Aorta (tissue), 5 donors: ENCODE data around the gene FDXR. TPM values are rescaled to one million over a fixed set of nuclear protein-coding genes. Genes with fewer than 3 reads are reported as not detected.

Source experiments
- ATAC-seq: fragments of 200-7000 bp; cut with Tn5 transposase; one replicate; pipeline ENCODE4 v1.9.1; 2022; ENCODE audit warnings: moderate library complexity; ENCODE audit not compliant: low FRiP score
- DNase-seq, 2 donors: peaks; one replicate each; pipeline ENCODE4 v3.0.0-alpha.2; 2020
- H3K27ac ChIP-seq, 2 donors: one replicate each; pipeline ENCODE4 v1.5.1; 2013; ENCODE audit warnings: low read length in 2 of 2, mild to moderate bottlenecking in 2 of 2, moderate library complexity in 2 of 2, control low read depth in 1 of 2, inconsistent platforms in 1 of 2, low read depth in 1 of 2
- H3K27me3 ChIP-seq, 2 donors: one replicate each; pipeline ENCODE4 v1.6.1; 2013; ENCODE audit warnings: control low read depth in 1 of 2, low read length in 1 of 2, mild to moderate bottlenecking in 1 of 2, moderate library complexity in 1 of 2; ENCODE audit not compliant: insufficient read depth in 2 of 2, control insufficient read depth in 1 of 2
- H3K36me3 ChIP-seq, 2 donors: one replicate each; pipeline ENCODE4 v1.6.1; 2013; ENCODE audit warnings: control low read depth in 1 of 2, low read length in 1 of 2, mild to moderate bottlenecking in 1 of 2; ENCODE audit not compliant: insufficient read depth in 2 of 2, control insufficient read depth in 1 of 2
- H3K4me1 ChIP-seq, 2 donors: one replicate each; pipeline ENCODE4 v1.6.1; 2013; ENCODE audit warnings: low read length in 2 of 2, control low read depth in 1 of 2, mild to moderate bottlenecking in 1 of 2, moderate library complexity in 1 of 2; ENCODE audit not compliant: insufficient read depth in 2 of 2, control insufficient read depth in 1 of 2
- H3K4me3 ChIP-seq, 2 donors: one replicate each; pipeline ENCODE4 v1.5.1; 2013; ENCODE audit warnings: low read length in 2 of 2, control low read depth in 1 of 2, mild to moderate bottlenecking in 1 of 2
- H3K9me3 ChIP-seq: one replicate; pipeline ENCODE4 v1.6.1; 2013; ENCODE audit warnings: mild to moderate bottlenecking, low read length; ENCODE audit not compliant: control insufficient read depth
- WGBS, 2 donors: extraction: QIAGEN DNeasy Blood & Tissue Kit; methylation state at CpG; one replicate each; pipeline ENCODE4 v1.1.7; 2013; 5-methylcytosine and 5-hydroxymethylcytosine counted together
- intact Hi-C, 2 donors: fragments of 100-400 bp; cut with DNase I; formaldehyde crosslinking; loops; one replicate each; pipeline versions ENCODE4 v1.14.2 to v1.15.0; 2022
- polyA plus RNA-seq, 2 donors: library from polyadenylated mRNA; stranded (reverse); fragments of 200-250 nt; gene quantifications; one replicate each; pipeline ENCODE4 v1.2.3, GENCODE V29; 2013
- total RNA-seq, 2 donors: library from RNA; stranded (reverse); fragmentation: NEBNext Ultra II Directional; extraction: Animal tissue kit (Norgen Biotek cat#: 25700); gene quantifications; one replicate each; pipeline ENCODE4 v1.2.1, GENCODE V29; 2021
- donor health status: healthy with polysubstance abuse.
- donor health status: Bipolar disorder and iron deficiency.
- donor health status: DM: no; HTN: no; CAD: no.
- donor health status: DM: no; HTN: no; CAD: no.
- donor health status: DM: yes; HTN: yes; CAD: no.

Gene FDXR
- total and polyA plus RNA-seq, 4 donors, result 4.0 to 18.1 (median 7.4) TPM

DNA sequence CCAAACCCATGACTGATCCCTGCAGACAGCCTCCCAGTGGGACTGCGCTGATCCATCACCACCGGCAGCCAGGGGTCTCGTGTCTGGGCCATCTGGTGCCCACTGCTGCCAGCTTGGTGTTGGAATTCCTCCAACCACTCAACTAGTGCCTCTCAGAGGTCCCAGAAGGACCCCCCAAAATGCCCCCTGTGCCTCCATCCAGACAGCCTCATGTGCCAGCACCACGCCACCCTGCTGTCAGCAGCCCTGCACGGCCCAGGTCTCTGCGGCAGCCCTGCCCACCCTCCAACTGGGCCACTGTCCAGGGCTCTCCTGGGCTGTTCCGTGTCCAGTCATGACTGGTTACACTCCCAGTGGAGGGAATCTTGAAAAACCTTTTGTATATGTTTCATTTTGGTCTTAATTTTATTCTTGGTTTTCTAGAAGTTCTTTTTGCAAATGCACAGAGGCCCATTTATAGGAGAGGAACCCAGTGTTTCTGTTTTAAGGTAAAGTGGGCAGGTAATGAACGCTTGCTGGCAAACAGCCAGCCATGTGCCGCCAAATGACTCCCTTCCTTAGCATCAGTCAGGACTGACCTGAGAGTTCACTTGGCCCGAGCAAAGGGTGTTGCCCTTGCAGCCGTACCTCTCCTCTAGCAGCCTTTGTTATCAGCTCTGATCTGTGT, 47.7 kb downstream of the FDXR start:
- no peaks in the 10 kb centered on the region for H3K9me3 ChIP-seq
- H3K27me3 ChIP-seq, result no peaks in the 10 kb centered on the region
- intact Hi-C loops, result no loop called here
- H3K36me3 ChIP-seq, result peaks cover 0 to 2% of the 10 kb centered on the region in 2 donors
- DNase-seq (no peak), ATAC-seq (no peak)
- no peaks in the 10 kb centered on the region for H3K4me1 ChIP-seq
- H3K4me3 ChIP-seq, result no peak overlapping the region
- WGBS, 2 donors, result 84 to 86% methylated on average over 11 of the region's 11 CpGs
- H3K27ac ChIP-seq, result no peak overlapping the region

GRCh38 chr17:74822939-74823367, 49.8 kb downstream of the FDXR start:
- WGBS, 2 donors, result 85 to 87% methylated on average over 12 of the region's 12 CpGs
- no peaks in the 10 kb centered on the region for H3K9me3 ChIP-seq
- peak in 1 of 2 donors; percentile 64 for DNase-seq
- intact Hi-C loops, result no loop called here
- no peak overlapping the region for H3K4me3 ChIP-seq
- ATAC-seq, result no peak
- no peak overlapping the region for H3K27ac ChIP-seq
- no peaks in the 10 kb centered on the region for H3K27me3 ChIP-seq
- H3K36me3 ChIP-seq, result peaks cover 0 to 5% of the 10 kb centered on the region in 2 donors
- no peaks in the 10 kb centered on the region for H3K4me1 ChIP-seq

DNA sequence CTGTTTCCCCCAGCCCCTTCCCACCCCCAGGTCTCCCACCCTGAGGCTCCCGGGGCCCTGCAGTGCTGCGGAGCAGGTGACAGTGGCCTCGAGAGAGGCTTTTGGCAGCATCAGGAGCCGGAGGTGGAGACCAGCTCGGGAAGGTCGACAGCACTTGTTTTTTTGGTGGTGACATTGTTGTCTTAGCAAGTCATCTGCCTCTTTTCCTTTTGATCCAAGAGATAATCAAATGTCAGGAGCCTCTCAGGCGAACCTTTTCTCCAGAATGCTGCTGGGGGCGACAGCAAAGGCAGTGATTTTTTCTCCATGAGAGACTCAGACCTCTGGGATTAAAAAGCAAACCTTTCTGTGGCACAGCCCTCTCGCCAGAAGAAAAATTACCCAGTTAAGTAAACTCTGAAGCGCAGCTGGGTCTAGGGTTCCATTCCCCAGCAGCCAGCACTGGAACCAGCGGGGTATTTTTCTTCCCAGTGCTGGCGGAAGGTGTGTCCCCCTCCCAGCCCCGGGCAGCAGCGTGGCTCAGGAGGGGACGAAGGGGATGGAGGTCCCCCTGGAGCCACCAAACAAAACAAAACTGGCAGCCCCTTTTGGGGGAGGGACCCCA, 50.4 kb downstream of the FDXR start:
- WGBS, 2 donors, result 81 to 83% methylated on average over 15 of the region's 15 CpGs
- Histone ChIP-seq H3K27ac (no peak overlapping the region), H3K27me3 (no peaks in the 10 kb centered on the region), H3K36me3 (peaks cover 0 to 5% of the 10 kb centered on the region in 2 donors), H3K4me1 (no peaks in the 10 kb centered on the region), H3K4me3 (no peak overlapping the region), H3K9me3 (no peaks in the 10 kb centered on the region)
- intact Hi-C loops, result no loop called here
- ATAC-seq (no peak), DNase-seq (no peak)

DNA sequence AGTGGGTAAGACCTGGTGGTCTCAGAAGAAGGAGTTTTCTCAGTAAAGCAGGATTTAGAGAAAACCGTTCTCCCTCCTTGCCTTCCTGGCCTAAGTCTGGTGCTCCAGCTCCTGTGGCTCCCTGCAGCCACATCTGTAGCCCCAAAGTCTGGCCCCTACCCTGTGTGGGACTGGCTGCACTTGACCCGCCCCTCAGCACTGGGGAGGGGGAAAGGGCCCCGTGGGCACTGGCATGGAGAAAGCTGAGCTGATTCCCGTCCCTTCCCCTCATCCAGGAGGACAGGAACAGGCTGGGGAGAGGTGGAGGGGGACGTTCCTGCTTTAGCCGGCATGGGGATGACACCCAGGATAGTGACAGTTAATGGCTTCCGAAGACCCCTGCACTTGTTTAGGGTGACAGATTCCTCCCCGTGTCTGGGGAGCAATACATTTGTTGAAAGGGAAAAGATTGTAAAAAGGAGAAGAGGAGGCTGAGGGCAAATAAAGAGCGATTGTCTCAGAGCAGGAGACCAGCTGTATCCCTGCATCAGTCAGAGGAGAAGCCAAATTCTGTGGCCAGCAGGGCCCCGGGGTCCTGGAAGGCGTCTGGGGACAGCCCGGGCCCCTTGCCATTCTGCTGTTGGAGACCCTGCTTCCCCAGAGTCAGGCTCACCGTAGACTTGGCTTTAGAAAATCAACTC, 51.0 kb downstream of the FDXR start:
- WGBS, 2 donors, result 80 to 83% methylated on average over 13 of the region's 13 CpGs
- ATAC-seq (no peak), DNase-seq (no peak)
- Histone ChIP-seq H3K4me1 (no peaks in the 10 kb centered on the region), H3K4me3 (no peak overlapping the region), H3K27ac (no peak overlapping the region), H3K27me3 (no peaks in the 10 kb centered on the region), H3K36me3 (peaks cover 0 to 5% of the 10 kb centered on the region in 2 donors), H3K9me3 (no peaks in the 10 kb centered on the region)
- intact Hi-C loops, result no loop called here

- 95 to 96% methylated on average over 16 of the region's 16 CpGs for WGBS, 2 donors
- no peak for ATAC-seq
- H3K36me3 ChIP-seq, result peaks cover 0 to 5% of the 10 kb centered on the region in 2 donors
These were observed 52.9 kb downstream of the FDXR start for GRCh38 chr17:74819801-74820436.

GRCh38 chr17:74818291-74818938, 54.4 kb downstream of the FDXR start:
- Histone ChIP-seq H3K4me1 (no peaks in the 10 kb centered on the region), H3K27ac (no peak overlapping the region), H3K36me3 (peaks cover 0 to 5% of the 10 kb centered on the region in 2 donors), H3K9me3 (no peaks in the 10 kb centered on the region), H3K4me3 (no peak overlapping the region), H3K27me3 (no peaks in the 10 kb centered on the region)
- intact Hi-C loops, result no loop called here
- WGBS, 2 donors, result 91 to 94% methylated on average over 16 of the region's 16 CpGs
- ATAC-seq (no peak), DNase-seq (no peak)

More at GRCh38 chr17:74819801-74820436, 52.9 kb downstream of the FDXR start:
- no peaks in the 10 kb centered on the region for H3K4me1 ChIP-seq
- no peak for DNase-seq
- H3K27me3 ChIP-seq, result no peaks in the 10 kb centered on the region
- H3K27ac ChIP-seq, result no peak overlapping the region
- no peak overlapping the region for H3K4me3 ChIP-seq
- H3K9me3 ChIP-seq, result no peaks in the 10 kb centered on the region
- intact Hi-C loops, result no loop called here

DNA sequence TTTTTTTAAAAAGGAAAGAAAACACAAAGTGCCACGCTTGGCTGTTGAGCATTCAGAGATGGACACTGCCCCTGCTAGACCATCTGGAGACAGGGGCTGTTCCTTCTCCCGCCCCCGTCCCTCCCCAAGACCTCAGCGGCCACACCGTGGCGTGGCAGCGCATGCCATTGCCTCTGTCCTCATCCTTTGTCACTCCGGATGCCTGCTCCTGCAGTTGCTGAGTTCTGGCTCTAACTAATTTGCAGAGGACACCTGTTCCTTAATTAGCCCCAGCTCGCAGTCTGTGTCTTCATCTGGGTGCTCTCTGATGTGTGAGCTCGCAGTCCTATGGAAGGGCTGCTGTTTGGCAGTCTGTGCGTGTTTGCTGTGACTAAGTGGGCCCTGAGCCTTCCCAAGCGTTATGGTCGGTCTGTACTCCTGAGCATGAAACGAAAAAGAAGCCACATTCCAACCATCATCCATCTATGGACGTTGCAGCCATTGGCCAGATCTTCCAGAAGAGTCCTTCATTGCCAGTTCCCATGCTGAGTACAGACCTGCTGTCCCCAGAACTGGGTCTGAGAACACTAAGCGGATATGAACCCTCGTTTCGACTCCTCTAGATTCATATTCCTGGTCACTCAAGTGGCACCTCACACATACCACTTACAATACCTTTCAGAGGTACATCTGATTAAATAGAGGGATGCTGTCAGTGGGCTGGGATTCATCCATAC, 55.7 kb downstream of the FDXR start:
- WGBS, 2 donors, result 88 to 97% methylated on average over 17 to 18 of the region's 18 CpGs
- Histone ChIP-seq H3K4me1 (no peaks in the 10 kb centered on the region), H3K9me3 (no peaks in the 10 kb centered on the region), H3K36me3 (peaks cover 0 to 5% of the 10 kb centered on the region in 2 donors), H3K4me3 (no peak overlapping the region), H3K27me3 (no peaks in the 10 kb centered on the region), H3K27ac (no peak overlapping the region)
- intact Hi-C loops, result no loop called here
- ATAC-seq, result no peak
- DNase-seq, result no peak
